Glomerular visceral epithelial cell (primary cell): ENCODE data around the gene PPP1R13B.

Experiments used
- DNase-seq: peaks from one replicate; pipeline ENCODE4 v3.0.0-alpha.2; 2016; ENCODE audit errors: extremely low spot score

Gene PPP1R13B

GRCh38 chr14:103713304-103714062 lies 133.9 kb downstream of the PPP1R13B start:
- peak; percentile 40 for DNase-seq

DNA sequence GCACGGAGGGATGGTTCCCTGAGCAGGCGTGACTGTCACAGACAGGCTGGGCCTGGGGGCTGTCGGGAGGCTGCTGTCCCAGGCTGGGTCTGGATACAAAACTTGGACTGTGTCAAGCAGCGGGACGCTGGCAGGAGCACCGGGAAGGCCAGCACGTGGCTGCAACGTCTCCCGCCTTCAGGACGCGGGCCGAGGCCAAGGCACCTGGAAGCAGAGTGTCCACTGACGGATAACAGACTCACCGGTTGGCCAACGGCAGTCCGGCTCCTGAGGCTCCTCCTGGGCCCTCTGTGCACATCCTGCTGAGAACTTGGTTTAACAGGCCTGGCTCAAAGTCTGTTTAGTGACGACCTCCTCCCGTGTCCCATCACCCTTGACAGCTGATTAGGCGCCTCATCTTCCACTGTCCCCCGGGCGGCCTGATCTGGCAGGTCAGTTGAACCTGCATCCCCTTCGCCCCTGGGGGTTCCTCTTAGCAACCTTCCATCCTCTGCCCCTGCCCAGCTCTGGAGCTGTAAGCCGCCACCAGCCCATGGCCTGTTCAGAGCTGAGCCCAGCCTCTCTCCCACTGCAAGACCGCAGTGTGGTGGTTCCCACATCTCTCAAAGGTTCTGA lies 134.6 kb downstream of the PPP1R13B start:
- DNase-seq, result no peak

- no peak for DNase-seq
Measured at GRCh38 chr14:103711516-103712431, 135.6 kb downstream of the PPP1R13B start.

- DNase-seq, result no peak
Measured at GRCh38 chr14:103710771-103711377, 136.5 kb downstream of the PPP1R13B start.

GRCh38 chr14:103709814-103710213 lies 137.6 kb downstream of the PPP1R13B start:
- no peak for DNase-seq

DNA sequence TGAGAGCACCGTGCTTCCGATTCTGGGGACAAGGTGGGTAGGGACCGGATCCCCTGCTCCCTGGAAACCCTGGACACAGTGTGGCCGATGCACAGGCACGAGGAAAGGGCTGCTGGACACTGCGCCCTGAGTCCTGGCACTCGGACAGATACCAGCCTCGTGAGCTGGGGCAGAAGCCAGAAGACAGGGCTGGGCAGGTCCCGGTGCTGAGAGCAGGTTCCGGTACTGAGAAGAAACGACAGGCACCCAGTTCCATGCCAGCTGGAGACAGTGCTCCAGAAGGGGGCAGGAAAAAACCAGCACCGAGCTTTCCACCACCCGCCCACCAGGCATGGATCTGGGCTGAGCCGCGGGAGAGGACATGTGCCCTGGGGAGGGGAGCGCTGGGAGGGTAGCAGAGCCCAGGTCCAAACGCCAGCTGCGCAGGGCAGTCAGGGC lies 138.6 kb downstream of the PPP1R13B start:
- DNase-seq, result no peak

DNA sequence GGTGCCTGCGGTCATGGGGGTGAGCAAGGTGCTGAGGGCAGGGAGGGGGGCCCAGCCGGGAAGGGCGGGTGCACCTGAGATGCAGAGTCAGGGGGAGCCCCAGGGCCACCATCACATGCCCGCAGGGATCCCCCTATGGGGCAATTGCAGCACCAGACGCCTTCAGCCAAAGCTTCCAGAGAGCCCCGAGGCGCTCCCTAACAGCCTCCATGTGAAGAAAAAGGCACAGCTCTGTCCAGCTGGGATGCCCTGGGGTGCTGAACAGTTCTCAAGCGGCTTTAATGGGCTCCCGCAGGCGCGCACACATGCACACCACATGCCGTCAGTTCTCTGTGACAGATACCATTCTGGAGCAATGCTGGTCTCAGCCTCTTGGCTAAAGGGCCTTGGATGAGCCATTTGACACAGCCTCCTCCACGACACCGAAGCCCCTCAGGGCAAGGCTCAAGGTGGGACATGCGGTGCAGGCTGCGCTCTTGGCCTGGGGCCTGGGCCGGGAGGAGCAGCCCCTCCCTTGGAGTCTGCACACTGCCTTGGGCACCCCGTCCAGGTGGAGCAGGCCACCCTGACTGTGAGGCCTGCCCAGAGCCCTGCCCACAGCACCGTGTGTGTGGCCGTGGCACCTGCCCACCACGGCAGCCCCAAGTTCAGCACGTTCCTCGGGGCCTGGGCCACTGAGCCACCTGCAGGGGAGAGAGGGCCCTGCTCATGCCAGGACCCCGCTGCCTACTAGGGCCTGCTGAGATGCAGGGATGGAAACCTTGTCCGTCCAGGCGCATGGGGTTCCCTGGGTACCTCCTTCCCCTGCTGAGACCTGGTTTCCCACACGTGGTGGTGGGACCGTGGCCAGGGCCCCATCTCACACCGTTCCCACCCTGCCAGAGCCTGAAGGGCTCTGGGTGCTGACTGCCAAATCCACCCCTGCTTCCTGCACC lies 139.8 kb downstream of the PPP1R13B start:
- DNase-seq, result no peak

DNA sequence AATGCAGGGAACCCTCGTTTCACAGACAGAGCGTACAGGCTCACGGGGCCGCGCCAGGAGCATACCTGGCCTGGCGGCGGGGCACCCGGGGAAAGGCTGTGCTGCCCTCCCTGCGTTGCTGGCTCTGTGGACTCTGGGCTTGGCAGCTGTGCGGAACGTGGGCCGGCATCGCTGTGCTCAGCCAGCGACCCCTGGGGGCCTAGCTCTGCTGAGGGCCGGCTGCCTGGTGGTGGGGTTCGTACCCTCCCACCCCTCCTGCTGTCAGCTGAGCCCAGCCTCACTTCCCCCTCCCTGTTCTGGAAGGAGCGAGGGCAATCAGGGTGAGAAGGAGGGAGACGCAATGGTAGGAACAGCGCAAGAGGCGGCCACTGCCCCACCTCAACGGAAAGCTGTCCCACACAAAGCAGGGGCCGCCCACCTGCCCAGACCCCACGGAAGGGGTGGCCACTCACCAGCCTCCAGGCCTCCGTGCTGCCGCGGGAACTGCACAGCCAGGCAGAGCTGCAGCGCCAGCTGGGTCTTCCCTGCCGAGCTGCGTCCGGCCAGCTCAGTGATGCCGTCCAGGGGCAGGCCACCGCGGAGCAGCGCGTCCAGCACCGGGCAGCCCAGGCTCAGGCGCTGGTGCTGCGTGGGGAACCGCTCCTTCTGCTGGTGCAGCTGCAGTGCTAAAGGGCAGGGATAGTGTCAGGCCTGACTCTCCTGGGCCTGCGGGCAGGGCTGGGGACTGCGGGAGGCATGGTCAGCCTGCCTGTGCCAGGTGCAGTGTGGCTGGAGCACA lies 140.6 kb downstream of the PPP1R13B start:
- DNase-seq, result no peak

- DNase-seq, result no peak
Measured at GRCh38 chr14:103705504-103706284, 141.7 kb downstream of the PPP1R13B start.

DNA sequence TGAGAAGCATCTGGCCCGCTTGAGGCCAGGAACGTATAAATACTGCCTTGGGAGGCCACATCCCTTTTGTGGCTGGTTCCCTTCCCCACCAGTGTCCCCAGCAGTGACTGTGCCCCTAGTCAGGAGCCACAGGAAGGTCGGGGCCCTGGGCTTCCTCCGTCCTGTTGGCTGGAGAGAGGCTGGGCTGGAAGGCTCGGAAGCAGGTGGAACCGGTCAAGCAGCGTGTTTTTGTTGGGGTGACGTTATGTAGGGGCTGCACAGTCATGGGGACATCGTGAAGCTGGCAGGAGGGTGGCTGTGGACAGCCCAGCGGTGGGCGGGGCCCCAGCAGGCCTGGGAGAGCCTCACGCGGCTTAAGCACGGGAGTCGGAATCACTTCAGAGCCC lies 142.3 kb downstream of the PPP1R13B start:
- DNase-seq, result no peak

- DNase-seq, result no peak
Measured at GRCh38 chr14:103704708-103705107, 142.7 kb downstream of the PPP1R13B start.

GRCh38 chr14:103703433-103704385 lies 143.7 kb downstream of the PPP1R13B start:
- no peak for DNase-seq

GRCh38 chr14:103702497-103703432 lies 144.6 kb downstream of the PPP1R13B start:
- no peak for DNase-seq

GRCh38 chr14:103702095-103702494 lies 145.3 kb downstream of the PPP1R13B start:
- no peak for DNase-seq

GRCh38 chr14:103700753-103701490 lies 146.5 kb downstream of the PPP1R13B start:
- no peak for DNase-seq
